SK-N-SH treated with all-trans-retinoic acid at 6 μM for 48 hours (cell line): ENCODE data around the gene CCNL2.

Experiments used
- ATAC-seq: fragments of 200-7000 bp; cut with Tn5 transposase; 3 replicates; pipeline ENCODE4 v1.9.1; 2020; ENCODE audit warnings: mild to moderate bottlenecking, moderate library complexity
- CSDC2 ChIP-seq: fragments of 250-450 bp; sonication (Bioruptor Pico); IDR thresholded peaks from 2 replicates; pipeline ENCODE4 v1.5.0; 2020; ENCODE audit warnings: mild to moderate bottlenecking, moderate library complexity
- ESRRG ChIP-seq: fragments of 250-450 bp; sonication (Bioruptor Pico); IDR thresholded peaks from 2 replicates; pipeline ENCODE4 v1.6.1; 2021; ENCODE audit warnings: mild to moderate bottlenecking
- GLIS3 ChIP-seq: fragments of 250-450 bp; sonication (Bioruptor Pico); IDR thresholded peaks from 2 replicates; pipeline ENCODE4 v1.5.0; 2020; ENCODE audit warnings: mild to moderate bottlenecking, moderate library complexity
- ISL1 ChIP-seq: fragments of 250-450 bp; sonication (Bioruptor Pico); IDR thresholded peaks from 2 replicates; pipeline ENCODE4 v2.1.2; 2022; ENCODE audit warnings: mild to moderate bottlenecking, moderate library complexity
- OSR1 ChIP-seq: fragments of 250-450 bp; sonication (Bioruptor Pico); IDR thresholded peaks from 2 replicates; pipeline ENCODE4 v1.8.0; 2022; ENCODE audit warnings: moderate library complexity, mild to moderate bottlenecking, inconsistent platforms
- PPARA ChIP-seq: fragments of 250-450 bp; sonication (Bioruptor Pico); IDR thresholded peaks from 2 replicates; pipeline ENCODE4 v1.5.0; 2020; ENCODE audit warnings: mild to moderate bottlenecking, borderline replicate concordance
- SNAI2 ChIP-seq: fragments of 250-450 bp; sonication (Bioruptor Pico); IDR thresholded peaks from 2 replicates; pipeline ENCODE4 v1.5.0; 2020; ENCODE audit warnings: mild to moderate bottlenecking, moderate library complexity
- TCF4 ChIP-seq: fragments of 250-450 bp; sonication (Bioruptor Pico); IDR thresholded peaks from 2 replicates; pipeline ENCODE4 v1.8.0; 2021; ENCODE audit warnings: mild to moderate bottlenecking, moderate library complexity, borderline replicate concordance
- TOX ChIP-seq: fragments of 250-450 bp; sonication (Bioruptor Pico); IDR thresholded peaks from 2 replicates; pipeline ENCODE4 v1.8.0; 2021; ENCODE audit warnings: mild to moderate bottlenecking, moderate library complexity, borderline replicate concordance
- TSHZ2 ChIP-seq: fragments of 250-450 bp; sonication (Bioruptor Pico); IDR thresholded peaks from 2 replicates; pipeline ENCODE4 v1.5.0; 2020; ENCODE audit warnings: mild to moderate bottlenecking, moderate library complexity
- ZC3H10 ChIP-seq: fragments of 250-450 bp; sonication (Bioruptor Pico); IDR thresholded peaks from 2 replicates; pipeline ENCODE4 v1.5.1; 2021; ENCODE audit warnings: mild to moderate bottlenecking, moderate library complexity
- ZFP3 ChIP-seq: fragments of 250-450 bp; sonication (Bioruptor Pico); IDR thresholded peaks from 2 replicates; pipeline ENCODE4 v1.5.0; 2020; ENCODE audit warnings: mild to moderate bottlenecking, moderate library complexity
- ZNF565 ChIP-seq: fragments of 450-650 bp; formaldehyde crosslinking; conservative IDR thresholded peaks from 2 replicates; pipeline ENCODE4 v1.5.0; 2020; ENCODE audit warnings: low read depth, mild to moderate bottlenecking, moderate library complexity
- ZNF70 ChIP-seq: fragments of 450-650 bp; formaldehyde crosslinking; IDR thresholded peaks from 2 replicates; pipeline ENCODE4 v1.5.0; 2020; ENCODE audit warnings: mild to moderate bottlenecking, moderate library complexity
- ZNF8 ChIP-seq: fragments of 450-650 bp; formaldehyde crosslinking; IDR thresholded peaks from 2 replicates; pipeline ENCODE4 v1.5.0; 2020; ENCODE audit warnings: mild to moderate bottlenecking, moderate library complexity
- TF ChIP-seq, protein P1 (sequence below): fragments of 250-450 bp; sonication (Bioruptor Pico); IDR thresholded peaks from 2 replicates; pipeline ENCODE4 v1.5.1; 2021; ENCODE audit warnings: mild to moderate bottlenecking, moderate library complexity
- TF ChIP-seq, protein P2 (sequence below): fragments of 250-450 bp; sonication (Bioruptor Pico); IDR thresholded peaks from 2 replicates; pipeline ENCODE4 v1.5.1; 2020; ENCODE audit warnings: low read depth, mild to moderate bottlenecking, moderate library complexity

The CCNL2 gene

DNA sequence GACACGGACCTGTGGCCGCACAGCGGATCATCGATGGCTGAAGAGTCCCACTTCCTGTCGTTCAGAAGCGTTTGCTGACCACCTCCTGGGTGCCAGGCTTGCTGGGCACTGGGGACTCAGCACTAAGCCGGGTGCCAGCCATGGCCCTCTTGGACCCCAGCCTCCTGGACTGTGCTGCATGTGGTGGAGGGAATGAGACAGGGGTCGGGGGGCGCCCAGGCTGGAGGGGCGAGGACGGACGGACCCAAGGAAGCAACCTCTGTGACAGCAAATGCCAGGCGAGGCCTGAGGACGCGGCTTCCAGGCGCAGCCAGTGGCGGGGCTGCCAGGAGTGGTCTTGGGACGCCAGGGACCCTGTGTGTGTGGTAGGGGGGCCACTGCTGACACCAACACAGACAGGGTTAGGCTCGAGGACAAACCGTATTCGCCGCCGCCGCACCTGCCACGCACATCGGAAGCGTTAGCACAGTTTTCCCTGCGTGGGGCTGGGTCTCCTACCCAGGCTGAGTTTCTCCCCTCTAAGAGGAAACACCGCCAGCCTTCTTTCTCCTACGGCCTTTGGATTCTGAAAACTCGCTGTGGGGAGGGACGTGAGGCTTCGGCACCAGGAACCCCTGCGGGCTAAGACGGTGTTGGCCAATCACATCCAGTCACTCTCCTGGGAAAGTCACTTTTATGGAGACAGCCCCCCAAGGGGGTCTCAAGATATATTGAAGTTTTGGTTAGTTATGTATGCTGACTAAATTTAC lies 37.7 kb downstream of the CCNL2 start:
- ATAC-seq = no peak
- TF ChIP-seq OSR1 (CRISPR knock-in tag) = no peak
- TF ChIP-seq ISL1 (CRISPR knock-in tag) = no peak
- TF ChIP-seq SNAI2 = no peak
- no peak for TF ChIP-seq ZNF565 (CRISPR knock-in tag)

DNA sequence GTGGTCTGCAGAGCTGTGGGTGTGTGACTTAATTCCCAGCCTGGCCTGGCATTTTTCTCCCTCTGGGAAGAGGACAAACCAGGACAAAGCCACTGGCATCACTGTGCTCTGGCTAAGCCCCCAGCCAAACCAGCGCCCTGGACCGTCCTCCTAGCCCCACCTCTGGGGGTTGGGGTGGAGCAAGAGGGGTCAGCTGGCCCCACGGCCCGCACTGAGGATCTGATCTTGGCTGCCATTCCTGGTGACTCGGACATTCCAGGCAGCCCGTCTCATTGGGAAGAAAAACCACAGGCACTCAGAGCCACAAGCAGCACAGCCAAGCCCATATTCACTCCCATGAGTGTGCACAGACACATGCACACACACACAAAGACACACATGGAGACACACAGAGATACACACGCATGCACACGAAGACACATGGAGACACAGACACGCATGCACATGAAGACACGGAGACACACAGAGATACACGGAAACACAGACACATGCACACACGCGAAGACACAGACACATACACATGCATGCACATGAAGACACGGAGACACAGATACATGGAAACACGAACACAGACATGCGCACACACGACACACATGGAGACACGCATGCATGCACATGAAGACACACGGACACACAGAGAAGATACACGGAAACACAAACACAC lies 38.5 kb downstream of the CCNL2 start:
- ATAC-seq = peak; percentile 86
- TF ChIP-seq PPARA (CRISPR knock-in tag) (no peak), TSHZ2 (CRISPR knock-in tag) (0 out of 2 replicates have a peak, but pooled peaks have one; percentile 13)
- TF ChIP-seq, all 23 proteins: peak for 1

- peak; percentile 62 for ATAC-seq
- no peak for TF ChIP-seq ESRRG (CRISPR knock-in tag)
- 0 out of 2 replicates have a peak, but pooled peaks have one; percentile 10 for TF ChIP-seq ZNF565 (CRISPR knock-in tag)
- 0 out of 2 replicates have a peak, but pooled peaks have one; percentile 6 for TF ChIP-seq ZNF70 (CRISPR knock-in tag)
- peak; percentile 75; the same call in 1 of the 2 replicates for TF ChIP-seq TCF4 (CRISPR knock-in tag)
These were observed 39.3 kb downstream of the CCNL2 start for GRCh38 chr1:1359664-1360468.

DNA sequence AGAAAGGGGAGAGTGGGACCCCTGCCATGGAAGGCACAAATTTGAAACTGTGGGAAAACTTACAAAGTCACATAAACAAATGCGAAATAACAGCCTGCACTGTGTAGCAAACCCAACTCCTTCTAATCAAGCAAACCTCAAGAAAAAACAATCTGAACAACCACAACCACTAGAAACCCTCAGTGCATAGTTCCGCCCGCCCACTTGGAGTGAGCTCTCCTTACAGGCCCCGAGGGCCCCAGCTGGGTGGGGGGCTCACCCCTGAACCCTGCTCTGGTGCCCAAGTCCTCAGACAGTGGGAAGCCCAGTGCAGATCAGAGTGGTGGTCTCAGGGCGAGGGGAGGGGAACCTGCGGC lies 39.8 kb downstream of the CCNL2 start:
- TF ChIP-seq, protein P1, sequence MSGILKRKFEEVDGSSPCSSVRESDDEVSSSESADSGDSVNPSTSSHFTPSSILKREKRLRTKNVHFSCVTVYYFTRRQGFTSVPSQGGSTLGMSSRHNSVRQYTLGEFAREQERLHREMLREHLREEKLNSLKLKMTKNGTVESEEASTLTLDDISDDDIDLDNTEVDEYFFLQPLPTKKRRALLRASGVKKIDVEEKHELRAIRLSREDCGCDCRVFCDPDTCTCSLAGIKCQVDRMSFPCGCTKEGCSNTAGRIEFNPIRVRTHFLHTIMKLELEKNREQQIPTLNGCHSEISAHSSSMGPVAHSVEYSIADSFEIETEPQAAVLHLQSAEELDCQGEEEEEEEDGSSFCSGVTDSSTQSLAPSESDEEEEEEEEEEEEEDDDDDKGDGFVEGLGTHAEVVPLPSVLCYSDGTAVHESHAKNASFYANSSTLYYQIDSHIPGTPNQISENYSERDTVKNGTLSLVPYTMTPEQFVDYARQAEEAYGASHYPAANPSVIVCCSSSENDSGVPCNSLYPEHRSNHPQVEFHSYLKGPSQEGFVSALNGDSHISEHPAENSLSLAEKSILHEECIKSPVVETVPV = no peak
- TF ChIP-seq ZFP3 (CRISPR knock-in tag) (no peak), ZNF70 (CRISPR knock-in tag) (no peak), PPARA (CRISPR knock-in tag) (no peak), GLIS3 (CRISPR knock-in tag) (no peak), CSDC2 (CRISPR knock-in tag) (no peak), TSHZ2 (CRISPR knock-in tag) (no peak), ZC3H10 (CRISPR knock-in tag) (no peak)
- TF ChIP-seq, all 23 proteins: peak for 0
- ATAC-seq = peak; percentile 8; the same call in 2 of the 3 replicates

DNA sequence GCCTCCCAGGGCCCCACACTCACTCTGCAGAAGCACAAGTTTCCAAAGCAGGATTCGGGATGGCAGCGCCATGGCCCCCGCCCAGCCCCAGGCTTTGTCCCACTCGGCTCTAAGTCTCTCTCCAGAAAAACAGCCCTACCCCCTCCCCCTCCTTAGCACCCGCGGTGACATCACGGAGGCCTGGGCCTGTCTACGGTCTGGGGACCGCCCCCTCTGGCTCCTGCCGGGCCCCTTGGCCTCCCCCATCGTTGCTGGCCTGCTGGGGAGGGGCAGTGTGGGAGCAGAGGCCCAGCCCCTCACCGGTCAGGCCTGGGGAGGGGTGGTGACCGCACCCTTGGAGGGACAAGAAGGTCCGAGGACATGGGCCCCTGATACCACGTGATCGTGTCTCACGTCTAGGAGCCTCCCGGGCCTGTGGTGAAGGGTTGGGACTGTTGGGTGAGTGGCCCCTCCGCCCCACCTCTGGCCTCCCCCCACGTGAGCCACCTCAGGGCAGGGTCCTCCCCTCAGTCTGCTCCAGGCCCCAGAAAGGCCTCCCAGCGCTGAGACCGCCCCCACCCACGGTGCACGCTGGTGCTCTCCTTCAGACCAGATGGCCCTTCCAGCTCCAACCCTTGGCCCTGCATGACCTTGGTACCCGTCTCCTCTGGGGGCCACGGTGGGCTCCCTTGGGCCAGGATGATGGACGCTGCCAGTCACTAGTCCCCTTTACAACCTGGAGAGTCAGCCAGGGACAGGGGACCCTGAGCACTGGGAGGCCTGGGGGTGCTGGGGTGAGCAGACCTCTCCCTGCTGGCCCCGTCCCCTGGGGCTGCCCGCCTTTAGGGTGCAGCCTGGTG lies 40.5 kb downstream of the CCNL2 start, which contains the start of gene MXRA8:
MXRA8 (minus strand) TSS at position 123 of the 839 bp plus-strand sequence; CDS start at position 72, 51 bp downstream.
- no peak for ATAC-seq
- no peak for TF ChIP-seq ISL1 (CRISPR knock-in tag)
- no peak for TF ChIP-seq GLIS3 (CRISPR knock-in tag)
- TF ChIP-seq, protein P1 = no peak
- TF ChIP-seq, protein P2, sequence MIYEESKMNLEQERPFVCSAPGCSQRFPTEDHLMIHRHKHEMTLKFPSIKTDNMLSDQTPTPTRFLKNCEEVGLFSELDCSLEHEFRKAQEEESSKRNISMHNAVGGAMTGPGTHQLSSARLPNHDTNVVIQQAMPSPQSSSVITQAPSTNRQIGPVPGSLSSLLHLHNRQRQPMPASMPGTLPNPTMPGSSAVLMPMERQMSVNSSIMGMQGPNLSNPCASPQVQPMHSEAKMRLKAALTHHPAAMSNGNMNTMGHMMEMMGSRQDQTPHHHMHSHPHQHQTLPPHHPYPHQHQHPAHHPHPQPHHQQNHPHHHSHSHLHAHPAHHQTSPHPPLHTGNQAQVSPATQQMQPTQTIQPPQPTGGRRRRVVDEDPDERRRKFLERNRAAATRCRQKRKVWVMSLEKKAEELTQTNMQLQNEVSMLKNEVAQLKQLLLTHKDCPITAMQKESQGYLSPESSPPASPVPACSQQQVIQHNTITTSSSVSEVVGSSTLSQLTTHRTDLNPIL (CRISPR knock-in tag) = no peak
- no peak for TF ChIP-seq ZNF8 (CRISPR knock-in tag)
- TF ChIP-seq TCF4 (CRISPR knock-in tag) = no peak
- no peak for TF ChIP-seq ZNF565 (CRISPR knock-in tag)
- no peak for TF ChIP-seq TOX (CRISPR knock-in tag)
